Ramos (cell line): ENCODE results near the gene TPM1.

Source experiments
- in situ Hi-C: fragments of 300-500 bp; cut with MboI; formaldehyde crosslinking; loops from one replicate; pipeline ENCODE4 v1.14.3; 2022; ENCODE audit warnings: low sequenced_read_pairs; ENCODE audit not compliant: unreplicated experiment

Gene TPM1

DNA sequence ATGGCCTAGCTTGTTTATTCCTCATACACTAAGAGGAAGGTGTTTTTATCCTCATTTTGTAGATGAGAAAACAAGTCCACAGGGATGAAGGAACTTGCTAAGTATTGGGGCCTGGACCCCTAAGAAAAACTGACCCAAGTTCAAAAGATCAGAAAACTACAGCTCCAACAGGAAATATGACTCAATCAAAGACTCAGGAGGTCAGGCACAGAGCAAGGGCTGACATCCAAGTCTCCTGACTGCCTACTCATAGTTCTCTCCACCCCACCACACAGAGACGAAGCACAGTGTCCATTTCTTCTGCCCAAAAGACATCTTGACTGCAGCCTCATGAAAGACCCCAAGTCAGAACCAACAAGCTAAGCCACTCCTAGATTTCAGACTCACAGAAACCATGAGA is 26.9 kb upstream of the TPM1 start:
- in situ Hi-C loops = no loop called here

DNA sequence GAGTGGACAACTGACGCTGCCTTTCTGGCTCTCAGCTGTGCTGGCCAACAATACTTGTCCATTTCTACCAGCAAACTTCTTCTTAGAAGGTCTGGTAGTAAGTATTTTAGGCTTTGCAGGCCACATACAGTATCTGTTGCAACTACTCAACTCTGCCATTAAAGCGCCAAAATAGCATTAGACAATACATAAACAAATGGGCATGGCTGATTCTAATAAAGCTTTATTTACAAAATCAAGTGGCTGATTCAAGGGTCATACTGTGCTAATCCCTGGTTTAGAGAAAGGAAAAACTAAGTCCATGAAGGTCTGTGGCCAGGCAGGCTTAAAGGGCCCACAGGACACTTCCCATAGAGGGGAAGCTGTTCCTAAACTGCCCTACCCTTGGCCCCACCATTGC is 26.3 kb upstream of the TPM1 start:
- in situ Hi-C loops = no loop called here

DNA sequence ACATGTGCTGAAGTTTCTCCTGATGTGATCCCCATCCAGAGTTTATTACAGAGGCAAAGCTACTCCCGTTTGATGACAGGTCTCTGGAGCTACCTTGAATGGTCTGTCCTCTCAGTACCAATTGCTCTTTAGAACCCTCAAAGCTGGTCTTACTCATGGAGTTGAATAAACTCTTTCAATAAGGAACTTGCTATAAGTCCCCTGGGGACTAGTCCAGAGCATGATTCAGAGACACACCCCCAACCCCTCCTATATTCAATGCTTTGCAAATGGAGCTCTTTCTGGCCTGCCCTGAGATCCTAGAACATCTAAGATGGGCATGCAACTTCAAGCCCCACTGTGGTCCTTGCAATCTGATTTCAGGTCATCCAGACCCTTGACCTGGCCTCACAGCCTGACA is 23.9 kb upstream of the TPM1 start:
- in situ Hi-C loops = no loop called here

DNA sequence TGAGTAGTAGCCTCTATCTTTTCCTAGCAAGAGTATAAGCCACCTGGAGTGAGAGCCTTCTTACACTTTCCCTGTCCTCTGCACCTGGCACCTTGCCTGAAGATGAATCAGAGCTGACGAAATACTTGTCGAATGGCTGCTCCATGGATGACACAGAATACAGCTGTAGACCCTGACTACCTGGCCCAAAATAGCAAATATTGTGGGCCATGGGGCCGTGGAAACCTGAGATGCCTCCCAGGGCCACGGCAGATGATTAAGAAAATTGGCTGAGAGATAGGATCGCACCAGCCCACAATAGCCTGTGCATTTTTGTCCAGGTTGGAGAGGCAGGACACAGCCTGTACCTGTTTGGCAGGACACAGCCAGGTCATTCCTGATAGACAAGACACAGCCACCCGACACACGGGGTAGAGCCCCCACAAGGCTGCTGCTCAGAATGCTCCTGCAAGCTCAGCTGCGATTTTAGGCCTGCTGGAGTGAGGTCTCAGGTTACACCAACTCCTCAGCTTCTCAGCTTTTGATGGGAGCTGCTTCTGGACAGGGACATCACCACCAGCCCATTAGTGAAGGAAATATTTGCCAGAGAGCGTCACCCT is 22.9 kb upstream of the TPM1 start:
- in situ Hi-C loops = no loop called here

DNA sequence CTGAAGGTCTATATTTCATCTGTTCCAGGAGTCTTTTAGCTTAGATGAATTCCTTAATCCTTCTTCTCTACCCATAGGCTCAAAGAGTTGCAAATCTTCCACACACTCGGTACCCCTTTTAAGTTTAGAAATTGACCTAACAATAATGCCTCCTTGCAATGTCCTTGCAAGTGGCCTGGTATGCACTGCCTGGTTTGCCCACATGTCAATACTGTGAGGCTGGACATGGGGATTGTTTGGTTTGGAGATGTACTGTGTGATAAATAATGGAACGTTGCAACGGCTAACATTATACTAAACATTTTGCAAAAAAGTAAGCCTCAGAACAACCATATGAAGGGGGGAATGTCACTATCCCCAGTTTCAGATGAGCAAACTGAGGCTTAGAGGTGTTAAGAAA is 22.4 kb upstream of the TPM1 start:
- in situ Hi-C loops = no loop called here

DNA sequence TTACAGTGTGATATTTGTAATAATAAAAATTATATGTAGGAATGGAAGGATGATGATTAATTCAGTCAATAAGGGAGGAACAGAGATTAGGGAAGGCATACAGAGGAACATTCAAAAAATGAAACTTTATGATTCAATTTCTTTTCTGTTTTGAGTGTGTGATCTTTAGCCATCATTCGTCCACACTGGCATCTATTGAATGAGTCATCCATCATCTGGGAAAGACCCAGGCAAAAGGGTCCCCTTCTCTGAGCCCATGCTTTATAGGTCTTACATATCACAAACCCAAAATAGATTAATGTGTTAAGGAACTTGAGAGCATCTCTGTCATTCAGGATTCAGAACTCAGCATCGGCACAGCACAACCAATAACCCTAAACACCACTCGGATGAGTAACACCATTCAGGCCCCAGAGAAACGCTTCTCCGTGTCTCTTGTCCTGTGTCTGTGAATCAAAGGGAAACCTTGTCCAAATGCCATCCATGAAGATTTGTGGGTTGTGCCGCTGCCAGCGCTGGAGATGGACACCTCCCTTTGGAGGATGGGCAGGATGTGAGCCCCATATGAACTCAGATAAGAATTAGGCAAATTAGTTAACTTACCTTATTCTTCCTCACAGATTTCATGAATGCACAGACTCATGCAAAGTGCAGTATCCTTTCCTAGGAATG is 21.7 kb upstream of the TPM1 start:
- in situ Hi-C loops = no loop called here

DNA sequence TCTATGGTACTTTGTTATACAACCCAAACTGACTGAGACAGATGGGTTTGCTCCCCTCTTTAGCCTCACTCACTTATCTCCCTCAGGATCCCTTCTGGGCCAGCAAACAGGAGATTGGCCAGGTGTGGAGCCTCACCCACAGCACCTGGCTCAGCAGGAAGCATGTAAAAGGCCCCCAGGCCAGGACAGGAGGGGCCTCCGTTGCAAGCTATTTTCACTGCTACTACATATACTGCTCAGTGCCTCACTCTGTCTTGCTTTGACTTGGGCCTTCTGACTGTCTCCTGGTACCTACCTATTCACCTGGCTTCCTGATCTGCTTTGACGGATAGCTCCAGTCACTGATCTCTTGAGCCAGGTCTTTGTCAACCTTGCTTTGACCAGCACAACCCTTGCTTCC is 20.4 kb upstream of the TPM1 start:
- in situ Hi-C loops = no loop called here

DNA sequence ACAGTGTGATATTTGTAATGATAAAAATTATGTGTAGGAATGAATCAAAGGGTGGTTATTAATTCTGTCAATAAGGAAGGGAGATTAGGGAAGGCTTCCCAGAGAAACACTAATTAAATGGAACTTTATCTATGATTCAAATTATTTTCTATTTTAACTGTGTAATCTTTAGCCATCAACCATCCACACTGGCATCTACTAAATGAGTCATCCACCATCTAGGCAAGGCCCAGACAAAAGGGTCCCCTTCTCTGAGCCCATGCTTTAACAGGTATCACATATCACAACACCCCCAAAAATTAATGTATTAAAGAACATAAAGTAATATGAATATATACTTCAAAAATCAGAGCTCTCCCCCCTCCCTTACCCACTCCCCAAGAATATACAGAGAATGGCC is 19.9 kb upstream of the TPM1 start:
- in situ Hi-C loops = no loop called here

DNA sequence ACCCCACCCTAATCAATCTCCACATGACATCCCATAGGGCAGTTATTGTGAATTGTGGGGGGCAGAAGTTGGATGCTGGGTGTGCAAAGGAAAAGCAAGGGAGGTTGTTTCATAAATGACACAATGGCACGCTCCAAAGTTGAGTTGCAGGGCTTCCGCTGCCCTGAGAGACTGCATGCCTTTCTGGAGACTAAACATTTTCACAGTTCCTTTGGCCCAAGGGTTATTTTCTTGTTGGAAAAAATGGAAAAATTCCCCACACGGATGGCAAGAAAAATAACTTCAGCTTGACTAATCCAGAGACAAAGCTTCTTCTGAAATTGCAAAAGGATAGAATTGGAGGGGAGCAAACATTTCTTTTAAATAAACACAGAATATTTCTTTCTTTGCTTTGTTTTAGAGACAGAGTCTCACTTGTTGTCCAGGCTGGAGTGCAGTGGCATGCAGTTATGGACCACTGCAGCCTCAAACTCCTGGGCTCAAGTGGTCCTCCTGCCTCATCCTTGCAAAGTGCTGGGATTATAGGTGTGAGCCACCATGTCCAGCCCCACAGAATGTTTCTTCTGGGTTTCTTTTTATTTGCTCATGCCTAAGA is 19.1 kb upstream of the TPM1 start:
- in situ Hi-C loops = no loop called here

DNA sequence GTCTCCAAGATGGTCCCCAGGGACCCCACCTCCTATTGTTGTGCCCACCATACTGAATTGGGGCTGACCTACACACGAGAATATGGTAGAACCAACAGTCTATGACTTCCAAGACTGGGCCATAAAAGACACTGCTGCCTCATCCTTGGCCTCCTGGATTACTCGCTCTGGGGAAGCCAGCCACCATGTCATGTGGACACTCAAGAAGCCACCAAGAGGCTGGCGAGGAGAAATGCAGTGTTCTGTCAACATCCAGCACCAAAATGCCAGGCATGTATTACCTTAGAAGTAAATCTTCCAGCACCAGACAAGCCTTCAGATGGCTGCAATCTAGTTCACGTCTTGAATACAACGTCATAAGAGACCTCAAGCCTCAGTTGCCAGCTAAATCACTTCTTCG is 17.1 kb upstream of the TPM1 start:
- in situ Hi-C loops = no loop called here

DNA sequence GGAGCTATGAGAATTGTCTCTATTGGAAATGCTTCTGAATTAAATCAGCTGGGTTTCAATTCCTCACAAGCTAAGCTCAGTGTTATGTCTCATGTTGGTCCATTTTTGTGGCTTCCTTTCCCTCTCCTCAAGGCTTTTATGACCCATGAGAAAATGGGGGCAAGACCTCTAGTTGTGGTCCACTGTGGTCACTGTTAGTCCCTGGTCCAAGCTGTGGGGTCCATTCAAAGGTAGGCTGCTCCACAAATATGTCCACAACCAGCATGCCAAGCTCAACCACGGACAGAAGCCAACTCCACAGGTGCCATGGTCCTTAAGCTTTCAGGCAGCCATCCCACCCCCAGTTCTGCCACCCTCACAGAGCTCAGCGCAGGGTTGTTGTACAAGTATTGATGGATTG is 14.9 kb upstream of the TPM1 start:
- in situ Hi-C loops = no loop called here

DNA sequence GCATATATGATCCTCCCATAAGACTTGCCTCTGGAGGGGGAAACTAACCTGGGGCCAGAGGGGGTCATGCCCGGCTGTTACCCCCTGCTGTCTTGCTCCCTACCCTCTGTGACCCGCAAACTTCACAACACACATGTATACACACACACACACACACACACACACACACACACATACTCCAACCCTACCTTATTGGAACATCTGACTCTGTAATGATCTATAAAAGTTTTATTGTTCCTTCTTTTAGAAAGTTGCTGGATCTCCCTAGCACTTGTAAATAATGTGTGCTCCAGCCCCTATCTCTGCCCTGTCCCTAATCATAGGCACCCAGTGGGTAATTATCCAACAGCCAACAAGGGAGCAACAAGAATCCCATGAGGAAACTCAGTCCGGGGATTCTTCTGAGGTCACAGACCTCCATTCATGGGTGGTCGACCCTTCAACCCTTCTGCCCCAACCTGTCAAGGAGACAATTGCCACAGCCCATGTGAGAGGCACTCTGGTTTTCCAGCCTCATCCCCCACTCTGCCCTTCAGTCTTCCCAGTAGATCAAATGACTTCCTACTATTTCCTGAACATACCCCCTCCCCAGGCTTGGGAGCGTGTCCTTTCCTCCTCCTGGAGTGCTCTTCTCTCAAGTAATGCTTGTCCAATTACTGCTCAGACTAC is 14.0 kb upstream of the TPM1 start:
- in situ Hi-C loops = no loop called here

DNA sequence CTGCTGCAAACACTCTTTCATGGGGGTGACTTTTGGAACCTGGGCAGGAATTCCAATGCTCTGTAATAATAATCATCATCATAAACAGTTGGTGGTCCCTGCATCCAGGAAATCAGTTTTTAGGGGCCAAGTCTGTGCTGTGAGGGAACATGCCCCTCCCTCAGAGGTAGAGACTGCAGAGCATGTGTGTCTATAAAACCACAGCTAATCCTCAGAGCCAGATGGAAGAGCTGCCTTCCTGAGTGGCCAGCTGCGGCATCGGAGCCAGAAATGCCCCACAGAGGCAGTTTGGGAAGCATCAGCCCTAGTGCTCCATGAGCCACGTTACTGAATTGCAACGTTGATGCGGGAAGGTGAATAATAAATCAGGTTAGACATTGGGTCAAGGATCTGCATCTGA is 12.9 kb upstream of the TPM1 start:
- in situ Hi-C loops = no loop called here

DNA sequence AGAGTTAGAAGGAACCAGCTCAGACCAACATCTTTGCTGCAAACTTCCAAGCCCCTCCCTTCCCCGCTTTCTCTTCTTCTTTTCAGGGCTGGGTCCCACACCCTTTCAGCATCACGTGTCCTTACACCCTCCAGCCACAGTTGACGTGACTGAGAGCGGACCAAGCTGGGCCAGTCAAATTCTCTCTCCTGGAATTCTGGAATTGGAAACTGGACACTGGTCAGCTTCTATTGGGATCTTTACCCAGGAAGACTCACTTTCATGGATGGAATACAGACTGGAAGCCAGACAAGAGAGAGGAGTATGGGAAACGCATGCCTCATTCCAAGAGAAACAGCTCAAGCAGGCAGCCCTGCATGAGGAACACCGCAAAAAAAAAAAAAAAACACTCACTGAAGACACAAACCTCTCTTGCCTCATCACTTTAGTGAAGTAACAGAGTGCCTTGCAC is 12.4 kb upstream of the TPM1 start:
- in situ Hi-C loops = no loop called here

DNA sequence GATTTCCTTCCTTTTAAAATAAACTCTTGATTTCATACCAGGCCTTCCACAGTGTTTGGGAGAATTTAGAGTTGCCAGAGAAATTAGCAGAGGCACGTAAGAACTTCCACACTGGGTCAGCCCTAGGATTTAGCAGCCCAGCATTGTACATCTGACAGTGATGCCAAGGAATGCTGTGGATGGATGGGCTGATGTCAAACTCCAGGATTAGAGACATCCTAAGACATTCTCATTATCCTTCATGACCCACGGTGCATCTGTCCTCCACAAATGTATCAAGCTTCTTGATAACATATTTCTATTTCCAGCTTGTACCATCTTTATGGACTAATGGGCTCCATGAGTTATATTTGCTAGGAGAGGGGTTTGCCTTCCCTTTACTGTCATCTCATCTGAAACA is 8.0 kb upstream of the TPM1 start:
- in situ Hi-C loops = no loop called here

DNA sequence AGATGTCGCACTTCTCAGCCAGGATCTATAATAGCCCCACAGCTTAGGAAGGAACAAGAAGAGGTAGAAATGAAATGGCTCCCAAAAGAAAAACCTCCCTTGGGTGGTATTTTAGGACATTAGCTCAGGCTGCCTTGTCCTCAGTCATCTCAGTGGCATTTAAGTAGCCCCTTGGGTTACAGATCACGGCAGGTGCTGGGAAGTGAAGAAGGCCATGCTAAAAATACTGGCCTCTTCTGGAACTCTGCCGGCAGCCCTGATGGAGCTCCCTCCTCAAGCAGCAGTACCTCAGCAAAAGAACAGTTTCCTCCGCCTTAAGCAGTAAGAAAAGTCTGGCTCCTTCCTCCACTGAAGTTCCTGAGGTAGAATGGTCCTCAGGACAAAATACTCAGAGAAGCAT is 7.3 kb upstream of the TPM1 start:
- in situ Hi-C loops = no loop called here

DNA sequence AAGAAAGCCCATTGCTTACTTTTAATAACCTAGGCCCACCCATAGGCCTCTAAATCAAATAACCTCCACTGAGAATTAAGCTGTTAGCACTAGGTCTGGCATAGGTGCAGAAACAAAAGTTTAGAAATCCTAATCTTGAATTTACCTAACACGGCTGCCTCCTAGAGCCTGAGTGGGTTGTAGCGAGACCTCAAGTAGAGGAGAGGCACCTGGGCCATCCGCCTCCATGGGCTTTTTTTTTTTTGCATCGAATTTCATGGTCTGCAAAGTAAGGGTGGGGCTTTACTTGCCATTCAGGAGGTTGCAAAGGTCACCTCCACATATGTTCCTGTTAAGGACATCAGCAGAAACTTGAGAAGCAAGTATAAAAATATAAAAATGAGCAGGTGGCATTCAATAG is 6.6 kb upstream of the TPM1 start:
- in situ Hi-C loops = no loop called here

DNA sequence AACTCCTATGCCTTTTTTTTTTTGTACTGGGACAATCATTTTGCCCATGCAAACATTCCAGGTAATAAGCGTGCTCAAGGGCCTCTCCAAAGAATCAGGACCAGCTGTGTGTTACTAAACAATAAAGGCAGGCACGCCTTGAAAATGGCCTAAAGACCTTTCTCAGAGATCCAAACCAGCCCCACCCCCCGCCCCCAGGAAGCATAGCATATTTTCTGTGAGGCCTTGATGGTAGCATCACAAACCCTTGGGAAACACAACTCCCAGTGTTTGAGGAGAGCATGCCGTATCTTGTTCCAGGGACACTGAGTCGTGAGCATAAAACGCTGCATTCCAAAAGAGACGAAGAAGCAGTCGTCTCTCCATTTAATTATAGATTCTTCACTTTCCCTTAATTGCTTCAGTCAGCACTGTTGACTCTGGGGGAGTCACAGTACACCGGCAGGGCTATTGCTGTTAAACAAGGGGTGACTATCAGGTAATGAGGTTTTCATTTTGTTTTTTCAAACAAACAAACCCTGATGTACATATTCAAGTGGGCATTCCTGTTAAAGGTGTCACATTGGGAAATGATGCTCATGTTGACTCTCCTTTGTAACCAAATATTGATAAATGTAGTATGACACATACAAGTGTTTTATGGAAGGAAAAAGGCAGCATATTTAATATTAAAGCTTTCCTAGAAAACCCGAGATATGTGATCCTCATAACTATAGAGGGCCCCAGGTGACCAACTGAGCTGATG is 4.4 kb upstream of the TPM1 start:
- in situ Hi-C loops = no loop called here

DNA sequence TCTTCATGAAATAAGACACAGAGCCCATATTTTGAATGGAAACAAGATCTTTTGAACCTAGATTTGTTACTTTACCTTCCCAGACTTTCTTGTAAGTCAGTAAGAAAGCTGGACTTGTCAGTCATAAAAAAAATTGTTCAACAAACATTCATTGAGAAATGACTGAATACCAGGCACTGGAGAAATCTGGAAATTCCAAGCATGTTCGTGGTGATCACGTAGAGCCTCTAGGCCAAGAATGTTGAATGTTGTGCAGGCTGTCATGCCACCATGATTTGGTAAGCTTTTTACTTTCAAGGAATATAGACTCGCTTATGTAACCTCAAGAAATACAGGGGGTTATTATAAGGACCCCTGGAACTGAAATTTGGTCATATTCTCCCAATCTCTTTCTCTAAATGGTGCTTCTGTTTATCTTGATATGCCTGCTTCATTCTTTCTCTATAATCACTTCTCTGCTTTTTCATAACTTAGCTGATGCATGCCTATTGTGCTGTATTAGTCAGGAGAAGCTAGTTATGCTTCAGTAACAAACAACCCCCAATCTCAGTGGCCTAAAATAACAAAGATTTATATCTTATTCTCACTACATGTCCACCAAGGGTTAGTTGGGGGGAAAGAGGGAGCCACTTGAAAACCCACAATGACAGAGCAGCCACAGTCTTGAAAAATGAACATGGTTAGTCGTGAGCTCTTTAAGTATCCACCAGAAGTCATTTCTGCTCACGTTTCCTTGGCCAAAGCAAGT is 3.4 kb upstream of the TPM1 start:
- in situ Hi-C loops = no loop called here

DNA sequence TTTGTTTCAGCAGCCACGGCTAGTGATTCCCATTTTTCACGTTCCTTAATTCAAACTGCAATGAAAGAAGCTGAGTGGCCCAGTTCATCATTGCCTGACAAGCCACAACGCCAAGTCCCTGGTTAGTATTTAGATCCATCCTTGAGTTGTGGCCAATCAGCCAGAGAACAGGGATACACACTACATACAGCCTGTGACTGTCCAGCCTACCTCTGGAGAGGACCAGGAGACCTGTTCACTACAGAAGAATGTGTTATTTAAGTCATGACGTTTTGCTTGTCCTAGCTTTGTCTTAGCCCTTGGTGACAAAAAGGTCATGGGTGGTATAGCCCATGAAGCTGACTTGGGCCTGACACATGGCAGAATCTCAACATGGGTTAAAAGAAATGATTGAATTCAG is 2.7 kb upstream of the TPM1 start:
- in situ Hi-C loops = no loop called here
